ENCODE data around the gene DOCK1.

DOCK1 gene

GRCh38 chr10:127027786-127028185, 122.6 kb downstream of the DOCK1 start:
- no peak overlapping the region for H3K4me3 ChIP-seq (ENCODE audit: low read depth, low read length)
- TF ChIP-seq CTCF (IDR thresholded peaks at IDR 0.05; ENCODE audit: control insufficient read depth, extremely low read depth, insufficient read depth) = no peak
- no peak for DNase-seq (ENCODE audit: low read depth)

- DNase-seq (ENCODE audit: low read depth) = no peak
- no peak for TF ChIP-seq CTCF (IDR thresholded peaks at IDR 0.05; ENCODE audit: control insufficient read depth, extremely low read depth, insufficient read depth)
- no peak overlapping the region for H3K4me3 ChIP-seq (ENCODE audit: low read depth, low read length)
Measured at GRCh38 chr10:127028556-127028955, 123.3 kb downstream of the DOCK1 start.

GRCh38 chr10:127029061-127029460, 123.8 kb downstream of the DOCK1 start:
- DNase-seq (ENCODE audit: low read depth) = no peak
- no peak for TF ChIP-seq CTCF (IDR thresholded peaks at IDR 0.05; ENCODE audit: control insufficient read depth, extremely low read depth, insufficient read depth)
- H3K4me3 ChIP-seq (ENCODE audit: low read depth, low read length) = no peak overlapping the region

- no peak overlapping the region for H3K4me3 ChIP-seq (ENCODE audit: low read depth, low read length)
- no peak for TF ChIP-seq CTCF (IDR thresholded peaks at IDR 0.05; ENCODE audit: control insufficient read depth, extremely low read depth, insufficient read depth)
- DNase-seq (ENCODE audit: low read depth) = no peak
Measured at GRCh38 chr10:127033216-127034033, 128.2 kb downstream of the DOCK1 start.

GRCh38 chr10:127034034-127034633, 128.9 kb downstream of the DOCK1 start:
- DNase-seq (ENCODE audit: low read depth) = no peak
- no peak overlapping the region for H3K4me3 ChIP-seq (ENCODE audit: low read depth, low read length)
- TF ChIP-seq CTCF (IDR thresholded peaks at IDR 0.05; ENCODE audit: control insufficient read depth, extremely low read depth, insufficient read depth) = no peak

- no peak for DNase-seq (ENCODE audit: low read depth)
Measured at GRCh38 chr10:127034790-127035189, 129.6 kb downstream of the DOCK1 start.

More at GRCh38 chr10:127034790-127035189, 129.6 kb downstream of the DOCK1 start:
- H3K4me3 ChIP-seq (ENCODE audit: low read depth, low read length) = no peak overlapping the region
- TF ChIP-seq CTCF (IDR thresholded peaks at IDR 0.05; ENCODE audit: control insufficient read depth, extremely low read depth, insufficient read depth) = no peak

All from LNCaP clone FGC (cell line).